K562 (cell line): ENCODE measurements around the gene MYO1A. TPM values are rescaled to one million over a fixed set of nuclear protein-coding genes. Genes with fewer than 3 reads are reported as not detected.

Source experiments
- ATF2 ChIP-seq: sonication (generic); formaldehyde crosslinking; IDR thresholded peaks from 2 replicates; pipeline ENCODE4 v1.8.1; 2022; ENCODE audit warnings: missing genetic modification reagents
- BRF1 ChIP-seq: IDR thresholded peaks from 3 replicates; pipeline ENCODE4 v1.6.1; 2011; ENCODE audit warnings: borderline replicate concordance, mild to moderate bottlenecking; ENCODE audit not compliant: insufficient read length; ENCODE audit errors: extremely low read depth
- CBX3 ChIP-seq, 2 experiments: IDR thresholded peaks; 1 replicate in 1 of 2; 2 replicates in 1 of 2; pipeline ENCODE4 v1.6.1; 2012; ENCODE audit warnings: inconsistent platforms in 2 of 2, low read length in 2 of 2, borderline replicate concordance in 1 of 2, control low read depth in 1 of 2
- CSDE1 ChIP-seq, 2 experiments: fragments of 450-650 bp; IDR thresholded peaks; 2 replicates each; pipeline ENCODE4 v1.6.1; 2016; ENCODE audit warnings: mild to moderate bottlenecking in 1 of 2
- ETV6 ChIP-seq, 3 experiments: fragments of 150-350 bp in 1 of 3; sonication (generic) in 1 of 3; formaldehyde crosslinking in 1 of 3; IDR thresholded peaks; 2 replicates each; pipeline versions ENCODE4 v1.6.1 to v1.8.0; 2014 to 2022; ENCODE audit warnings: borderline replicate concordance in 2 of 3, low read depth in 2 of 3, antibody characterized with exemption in 1 of 3, low read length in 1 of 3, mild to moderate bottlenecking in 1 of 3, missing genetic modification reagents in 1 of 3
- FOXP1 ChIP-seq: sonication (generic); formaldehyde crosslinking; IDR thresholded peaks from 2 replicates; pipeline ENCODE4 v1.8.0; 2022; ENCODE audit warnings: mild to moderate bottlenecking, missing genetic modification reagents
- FUS ChIP-seq: fragments of 200-400 bp; formaldehyde crosslinking; optimal IDR thresholded peaks from 2 replicates; pipeline ENCODE3; 2017; ENCODE audit warnings: low read depth, low read length
- GTF2E2 ChIP-seq: fragments of 200-800 bp; sonication (Bioruptor generic); IDR thresholded peaks from 2 replicates; pipeline ENCODE4 v1.6.1; 2016; ENCODE audit warnings: missing genetic modification characterization, missing compliant biosample characterization
- JUND ChIP-seq, 2 experiments: IDR thresholded peaks; 2 replicates in 1 of 2; 3 replicates in 1 of 2; pipeline ENCODE4 v1.6.1; 2011; ENCODE audit warnings: borderline replicate concordance in 2 of 2, low read depth in 2 of 2, low read length in 2 of 2, improper control_type of control experiment in 1 of 2, missing biosample characterization in 1 of 2, missing genetic modification characterization in 1 of 2, missing genetic modification reagents in 1 of 2
- MCM7 ChIP-seq, 2 experiments: fragments of 450-650 bp; IDR thresholded peaks; 2 replicates each; pipeline ENCODE4 v1.6.1; 2016 to 2018
- MXI1 ChIP-seq: IDR thresholded peaks from 2 replicates; pipeline ENCODE4 v1.6.1; 2011; ENCODE audit warnings: low read depth, mild to moderate bottlenecking, improper control_type of control experiment, low read length
- NR2C2 ChIP-seq, 2 experiments: fragments of 200-800 bp in 1 of 2; sonication (Bioruptor generic) in 1 of 2; sonication (generic) in 1 of 2; formaldehyde crosslinking in 1 of 2; IDR thresholded peaks; 2 replicates each; pipeline versions ENCODE4 v1.6.1 to v1.8.0; 2016 to 2022; ENCODE audit warnings: mild to moderate bottlenecking in 1 of 2, missing compliant biosample characterization in 1 of 2, missing genetic modification characterization in 1 of 2, missing genetic modification reagents in 1 of 2
- PREB ChIP-seq: sonication (generic); formaldehyde crosslinking; IDR thresholded peaks from 2 replicates; pipeline ENCODE4 v1.8.1; 2023; ENCODE audit warnings: mild to moderate bottlenecking, missing genetic modification reagents
- PURB ChIP-seq: sonication (generic); formaldehyde crosslinking; IDR thresholded peaks from 2 replicates; pipeline ENCODE4 v1.9.0; 2021; ENCODE audit warnings: low read depth, mild to moderate bottlenecking, missing genetic modification reagents
- TCF3 ChIP-seq: sonication (generic); formaldehyde crosslinking; IDR thresholded peaks from 2 replicates; pipeline ENCODE4 v1.4.0; 2020; ENCODE audit warnings: mild to moderate bottlenecking, missing genetic modification reagents
- THAP12 ChIP-seq: fragments of 250-450 bp; sonication (Bioruptor Pico); IDR thresholded peaks from 2 replicates; pipeline ENCODE4 v1.9.0; 2021; ENCODE audit warnings: mild to moderate bottlenecking, inconsistent platforms
- THRAP3 ChIP-seq: fragments of 450-650 bp; IDR thresholded peaks from 2 replicates; pipeline ENCODE4 v1.6.1; 2016; ENCODE audit warnings: mild to moderate bottlenecking, inconsistent platforms, borderline replicate concordance
- YY1 ChIP-seq, 3 experiments: IDR thresholded peaks; 2 replicates each; pipeline ENCODE4 v1.6.1; 2011; ENCODE audit warnings: low read length in 2 of 3, mild to moderate bottlenecking in 2 of 3, moderate library complexity in 2 of 3, borderline replicate concordance in 1 of 3, control low read depth in 1 of 3, low read depth in 1 of 3; ENCODE audit not compliant: insufficient read depth in 3 of 3, insufficient replicate concordance in 2 of 3, control insufficient read depth in 1 of 3, insufficient read length in 1 of 3; ENCODE audit errors: extremely low read depth in 1 of 3
- ZNF140 ChIP-seq: fragments of 250-450 bp; sonication (Bioruptor Pico); IDR thresholded peaks from 2 replicates; pipeline ENCODE4 v1.8.0; 2021; ENCODE audit warnings: moderate library complexity, mild to moderate bottlenecking, inconsistent platforms
- ZNF436 ChIP-seq: fragments of 250-450, 450-650 bp; sonication (Bioruptor Pico); formaldehyde crosslinking; IDR thresholded peaks from 2 replicates; pipeline ENCODE4 v1.7.0; 2020; ENCODE audit warnings: mild to moderate bottlenecking
- polyA plus RNA-seq, 8 experiments: library from polyadenylated mRNA; depleted of rRNA in 4 of 8; stranded (reverse) in 5 of 8; unstranded in 3 of 8; fragments of >200 nt; fragmentation: Nextera tagmentation in 2 of 8; fragmentation: Illumina TruSeq in 1 of 8; extraction: Ambion mirVana in 2 of 8; extraction: Trizol in 1 of 8; gene quantifications; 2 replicates each; pipeline versions ENCODE4 v1.2.1 to v1.2.3, GENCODE V29; 2011 to 2014; ENCODE audit warnings: inconsistent platforms in 1 of 8, missing spikeins in 1 of 8
- total RNA-seq, 7 experiments: library from RNA; depleted of rRNA in 6 of 7; stranded (reverse); fragments of >200 nt in 6 of 7; fragmentation: Illumina TruSeq in 2 of 7; extraction: Trizol in 2 of 7; gene quantifications; 2 replicates each; pipeline versions ENCODE4 v1.2.1 to v1.2.3, GENCODE V29; 2011 to 2021; ENCODE audit warnings: low replicate concordance in 1 of 7

MYO1A gene
- total and polyA plus RNA-seq, 9 of the 15 experiments (the other 6 are each of a cell fraction or from before 2014, with no cell fraction given): 0.03 to 0.29 (median 0.14) TPM; not detected in 2

GRCh38 chr12:56987551-56988053 lies 62.3 kb downstream of the MYO1A start (continued):
- TF ChIP-seq CBX3 (IDR thresholded peaks at IDR 0.05; ENCODE audit: borderline replicate concordance in 1 of 2, low read length in 2 of 2): peak in 1 of 2 experiments; percentile 29; a peak in 1 of 3 replicates
- TF ChIP-seq CSDE1 (IDR thresholded peaks at IDR 0.05): no peak
- TF ChIP-seq MCM7 (IDR thresholded peaks at IDR 0.05): no peak
- TF ChIP-seq FUS: no peak
- no peak for TF ChIP-seq GTF2E2 (tag)
- no peak for TF ChIP-seq ATF2 (CRISPR knock-in tag)
- TF ChIP-seq THRAP3: no peak
- TF ChIP-seq PREB (CRISPR knock-in tag): no peak
- no peak for TF ChIP-seq PURB
- TF ChIP-seq FOXP1 (CRISPR knock-in tag): 0 out of 2 replicates have a peak, but pooled peaks have one; percentile 55
- TF ChIP-seq JUND (IDR thresholded peaks at IDR 0.05; ENCODE audit: borderline replicate concordance, low read depth, low read length): peak; percentile 39; the same call in 1 of the 2 replicates
- no peak for TF ChIP-seq JUND (tag; IDR thresholded peaks at IDR 0.05; ENCODE audit: borderline replicate concordance, low read depth, low read length)
- TF ChIP-seq TCF3: peak; percentile 8; the same call in 1 of the 2 replicates
- TF ChIP-seq ZNF436: no peak
- peak in 2 of 3 experiments; percentile 41 to 62 for TF ChIP-seq YY1 (IDR thresholded peaks at IDR 0.05; ENCODE audit: borderline replicate concordance in 1 of 3, control insufficient read depth in 1 of 3, extremely low read depth in 1 of 3, insufficient read depth in 3 of 3, insufficient read length in 1 of 3, insufficient replicate concordance in 2 of 3, low read depth in 1 of 3, low read length in 2 of 3)
- no peak for TF ChIP-seq ZNF140 (CRISPR knock-in tag)
- TF ChIP-seq ETV6 (IDR thresholded peaks at IDR 0.05; ENCODE audit: borderline replicate concordance in 1 of 2, low read depth in 2 of 2, low read length in 1 of 2): no peak; a peak in 1 of 4 replicates
- TF ChIP-seq ETV6 (CRISPR knock-in tag; IDR thresholded peaks at IDR 0.05; ENCODE audit: borderline replicate concordance): no peak
- no peak for TF ChIP-seq BRF1
- no peak for TF ChIP-seq NR2C2 (CRISPR knock-in tag; IDR thresholded peaks at IDR 0.05)
- TF ChIP-seq NR2C2 (tag; IDR thresholded peaks at IDR 0.05): no peak
- TF ChIP-seq THAP12 (CRISPR knock-in tag): no peak; the same call in 1 of the 2 replicates
- TF ChIP-seq MXI1: no peak
